Fibroblast of lung (primary cell): Measurements from ENCODE around the gene AKR7A3. TPM values are rescaled to one million over a fixed set of nuclear protein-coding genes. Genes with fewer than 3 reads are reported as not detected.
A peak's percentile ranks its signal among the peaks of the same experiment; 100 is the strongest.
"Not testable (repeated sequence)": the region's sequence is repeated elsewhere in the genome, so short reads cannot be mapped to it uniquely, and the experiment has no call there.

ENCODE experiments used
- DNase-seq, 2 donors: peaks; one replicate each; pipeline versions ENCODE4 v3.0.0 to v3.0.0-alpha.2; 2010; ENCODE audit warnings: low read depth in 2 of 2
- H2AFZ ChIP-seq: 2 replicates; pipeline ENCODE4 v1.5.1; 2012; ENCODE audit warnings: low read length, control low read depth, inconsistent platforms
- H3K27ac ChIP-seq: 2 replicates; pipeline ENCODE4 v1.5.1; 2011; ENCODE audit warnings: low read length, control low read depth; ENCODE audit not compliant: insufficient read depth
- H3K27me3 ChIP-seq: 2 replicates; pipeline ENCODE4 v1.5.1; 2011; ENCODE audit warnings: mild to moderate bottlenecking, low read length; ENCODE audit not compliant: control insufficient read depth, insufficient read depth
- H3K36me3 ChIP-seq: 2 replicates; pipeline ENCODE4 v1.5.1; 2011; ENCODE audit warnings: low read length; ENCODE audit not compliant: control insufficient read depth, insufficient read depth
- H3K4me1 ChIP-seq: 2 replicates; pipeline ENCODE4 v1.5.1; 2011; ENCODE audit warnings: low read length; ENCODE audit not compliant: control insufficient read depth, insufficient read depth; ENCODE audit errors: extremely low read depth
- H3K4me2 ChIP-seq: 2 replicates; pipeline ENCODE4 v1.5.1; 2011; ENCODE audit warnings: low read length, control low read depth; ENCODE audit not compliant: insufficient read depth; ENCODE audit errors: extremely low read depth
- H3K4me3 ChIP-seq, 4 experiments: fragments of 200-600 bp in 1 of 4; sonication (generic) in 1 of 4; replicated peaks in 1 of 4; 2 replicates each; pipeline ENCODE4 v1.5.1; 2011 to 2016; ENCODE audit warnings: low read length in 4 of 4, low read depth in 3 of 4, mild to moderate bottlenecking in 3 of 4, control low read depth in 2 of 4, inconsistent platforms in 1 of 4, mixed read lengths in 1 of 4; ENCODE audit not compliant: insufficient read depth in 1 of 4; ENCODE audit errors: control extremely low read depth in 1 of 4
- H3K79me2 ChIP-seq: 2 replicates; pipeline ENCODE4 v1.5.1; 2012; ENCODE audit warnings: mild to moderate bottlenecking, low read length, inconsistent platforms; ENCODE audit not compliant: control insufficient read depth, insufficient read depth
- H3K9ac ChIP-seq: 2 replicates; pipeline ENCODE4 v1.5.1; 2011; ENCODE audit warnings: mild to moderate bottlenecking, low read length, control low read depth; ENCODE audit not compliant: insufficient read depth
- H3K9me3 ChIP-seq: 2 replicates; pipeline ENCODE4 v1.5.1; 2012; ENCODE audit warnings: low read depth, low read length; ENCODE audit not compliant: control insufficient read depth, insufficient read depth
- H4K20me1 ChIP-seq: 2 replicates; pipeline ENCODE4 v1.5.1; 2011; ENCODE audit warnings: low read length; ENCODE audit not compliant: control insufficient read depth, insufficient read depth; ENCODE audit errors: extremely low read depth
- CTCF ChIP-seq, 2 donors: IDR thresholded peaks in 1 of 2; conservative IDR thresholded peaks in 1 of 2; 1 replicate in 1 of 2; 2 replicates in 1 of 2; pipeline ENCODE4 v1.5.1; 2011 to 2012; ENCODE audit warnings: low read length in 2 of 2, control low read depth in 1 of 2, inconsistent platforms in 1 of 2, low read depth in 1 of 2, mild to moderate bottlenecking in 1 of 2
- EZH2 ChIP-seq: IDR thresholded peaks from 2 replicates; pipeline ENCODE4 v1.5.1; 2012; ENCODE audit warnings: low read length, control low read depth, mild to moderate bottlenecking; ENCODE audit errors: missing control alignments
- polyA minus RNA-seq: library from RNA; depleted of rRNA, polyadenylated mRNA; stranded (reverse); fragments of >200 nt; gene quantifications from 2 replicates; pipeline ENCODE4 v1.2.3, GENCODE V29; 2011; ENCODE audit warnings: low replicate concordance
- polyA plus RNA-seq, 2 donors: library from polyadenylated mRNA; depleted of rRNA in 1 of 2; stranded (reverse) in 1 of 2; unstranded in 1 of 2; fragments of >200 nt; gene quantifications; 2 replicates each; pipeline ENCODE4 v1.2.1, GENCODE V29; 2011 to 2012; ENCODE audit warnings: missing spikeins in 1 of 2
- total RNA-seq: library from RNA; depleted of rRNA; stranded (reverse); fragments of >200 nt; gene quantifications from 2 replicates; pipeline ENCODE4 v1.2.1, GENCODE V29; 2014

Gene AKR7A3
- total RNA-seq (0.33 and 0.51 TPM in 2 replicates), polyA plus RNA-seq (0.11 and 0.12 TPM in 2 replicates), polyA minus RNA-seq (0.86 TPM in 1 of 2 replicates, not detected in the other)
- polyA plus RNA-seq (2012): 0.24 and 0.29 TPM in 2 replicates

GRCh38 chr1:19288324-19289241, at the start of gene AKR7A3:
TSS of gene AKR7A3 (minus strand) at chr1:19288770. CDS start at chr1:19288709, 61 bp downstream.
- peak within 1 kb of the TSS; percentile 84 for H3K4me2 ChIP-seq
- H3K4me3 ChIP-seq: peak within 1 kb of the TSS; percentile 47 to 54 (median 51)
- not testable (repeated sequence) for H3K79me2 ChIP-seq, H3K9me3 ChIP-seq, H3K27ac ChIP-seq, H4K20me1 ChIP-seq, H3K9ac ChIP-seq, H3K27me3 ChIP-seq, H3K36me3 ChIP-seq, H3K4me1 ChIP-seq
- peak in 1 of 2 donors; percentile 26 for DNase-seq
- peak within 1 kb of the TSS; percentile 80 for H2AFZ ChIP-seq

- no peak overlapping the region for H3K4me2 ChIP-seq
- no peak for TF ChIP-seq EZH2
- TF ChIP-seq CTCF (conservative IDR thresholded peaks at IDR 0.05 in 1 of 2, IDR thresholded peaks at IDR 0.05 in 1 of 2; ENCODE audit: low read depth in 1 of 2, low read length in 2 of 2): no peak
- H4K20me1 ChIP-seq: no peaks in the 10 kb centered on the region
- peaks cover 27% of the 10 kb centered on the region for H3K36me3 ChIP-seq
- H3K79me2 ChIP-seq: no peaks in the 10 kb centered on the region
- no peak overlapping the region for H3K9ac ChIP-seq
- H3K27ac ChIP-seq: no peak overlapping the region
- no peak overlapping the region for H2AFZ ChIP-seq
- H3K9me3 ChIP-seq: no peaks in the 10 kb centered on the region
- DNase-seq: no peak
- peaks cover 10% of the 10 kb centered on the region for H3K4me1 ChIP-seq
- no peaks in the 10 kb centered on the region for H3K27me3 ChIP-seq
- no peak overlapping the region for H3K4me3 ChIP-seq
These were observed 49.8 kb upstream of the AKR7A3 start for GRCh38 chr1:19338323-19338762.

- TF ChIP-seq CTCF (conservative IDR thresholded peaks at IDR 0.05 in 1 of 2, IDR thresholded peaks at IDR 0.05 in 1 of 2; ENCODE audit: low read depth in 1 of 2, low read length in 2 of 2): no peak
- no peak for TF ChIP-seq EZH2
- peak in 1 of 2 donors; percentile 36 for DNase-seq
- H2AFZ ChIP-seq: no peak overlapping the region
- H3K36me3 ChIP-seq: peaks cover 16% of the 10 kb centered on the region
- no peaks in the 10 kb centered on the region for H3K9me3 ChIP-seq
- peaks cover 7% of the 10 kb centered on the region for H3K4me1 ChIP-seq
- H3K27ac ChIP-seq: no peak overlapping the region
- H3K9ac ChIP-seq: no peak overlapping the region
- H3K27me3 ChIP-seq: no peaks in the 10 kb centered on the region
- no peak overlapping the region for H3K4me2 ChIP-seq
- H3K4me3 ChIP-seq: no peak overlapping the region
- no peaks in the 10 kb centered on the region for H4K20me1 ChIP-seq
- H3K79me2 ChIP-seq: no peaks in the 10 kb centered on the region
These were observed 48.7 kb upstream of the AKR7A3 start for GRCh38 chr1:19337289-19337688.
